H1 (cell line): ENCODE measurements around the gene SEPTIN2. TPM values are rescaled to one million over a fixed set of nuclear protein-coding genes. Genes with fewer than 3 reads are reported as not detected.

Experiments used
- CTCF ChIA-PET: fragments of 300-600 bp; sonication (Branson Sonifier 250); formaldehyde crosslinking; loops from one replicate; lab custom pipeline; 2021; ENCODE audit not compliant: partially characterized antibody; lab: Charles Lee
- POLR2A ChIA-PET: fragments of 300-600 bp; sonication (Branson Sonifier 250); formaldehyde crosslinking; loops from one replicate; lab custom pipeline; 2021; ENCODE audit warnings: inconsistent platforms; ENCODE audit not compliant: partially characterized antibody; lab: Charles Lee
- DNase-seq, 2 experiments: peaks; one replicate each; pipeline versions ENCODE4 v3.0.0 to v3.0.0-alpha.2; 2010 to 2022; ENCODE audit warnings: low spot score in 2 of 2, low read depth in 1 of 2, mixed read lengths in 1 of 2
- FAIRE-seq: peaks from 2 replicates; lab custom pipeline; 2011; peaks lifted over from hg19 to GRCh38; lab: Jason Lieb, UNC
- H2AFZ ChIP-seq: 2 replicates; pipeline ENCODE4 v1.8.1; 2012; ENCODE audit warnings: low read length, inconsistent platforms
- H2AK5ac ChIP-seq: 2 replicates; pipeline ENCODE4 v1.6.1; 2013; ENCODE audit warnings: low read depth, low read length
- H2BK120ac ChIP-seq: replicated peaks from 2 replicates; pipeline ENCODE3; 2013; ENCODE audit warnings: low read depth, low read length, inconsistent platforms
- H2BK12ac ChIP-seq: 2 replicates; pipeline ENCODE4 v1.6.1; 2013; ENCODE audit warnings: low read depth, low read length
- H2BK15ac ChIP-seq: 2 replicates; pipeline ENCODE4 v1.6.1; 2013; ENCODE audit warnings: low read length
- H2BK20ac ChIP-seq: 2 replicates; pipeline ENCODE4 v1.6.1; 2013; ENCODE audit warnings: low read length
- H2BK5ac ChIP-seq: 2 replicates; pipeline ENCODE4 v1.6.1; 2013; ENCODE audit warnings: low read depth, low read length
- H3K14ac ChIP-seq: 2 replicates; pipeline ENCODE4 v1.6.1; 2013; ENCODE audit warnings: inconsistent platforms; ENCODE audit not compliant: insufficient read length
- H3K18ac ChIP-seq: 2 replicates; pipeline ENCODE4 v1.6.1; 2013; ENCODE audit warnings: low read length; ENCODE audit errors: extremely low read depth
- H3K23ac ChIP-seq: 2 replicates; pipeline ENCODE4 v1.6.1; 2013; ENCODE audit warnings: inconsistent platforms; ENCODE audit not compliant: insufficient read length
- H3K23me2 ChIP-seq: 2 replicates; pipeline ENCODE4 v1.6.1; 2013; ENCODE audit warnings: low read depth, low read length
- H3K27ac ChIP-seq: 2 replicates; pipeline ENCODE4 v1.6.1; 2011; ENCODE audit warnings: low read depth, low read length, inconsistent platforms
- H3K27me3 ChIP-seq, 4 experiments: replicated peaks in 1 of 4; 1 replicate in 1 of 4; 2 replicates in 3 of 4; pipeline versions ENCODE4 v1.6.1 to v1.8.1; 2011 to 2013; ENCODE audit warnings: low read length in 3 of 4, mild to moderate bottlenecking in 3 of 4, inconsistent platforms in 2 of 4, mixed read lengths in 2 of 4, moderate library complexity in 1 of 4; ENCODE audit not compliant: control insufficient read depth in 3 of 4, insufficient read depth in 3 of 4; ENCODE audit errors: extremely low read depth in 1 of 4
- H3K36me3 ChIP-seq, 4 experiments: 2 replicates each; pipeline versions ENCODE4 v1.6.1 to v1.8.1; 2011 to 2013; ENCODE audit warnings: mild to moderate bottlenecking in 4 of 4, low read length in 3 of 4, moderate library complexity in 2 of 4, control low read depth in 1 of 4, inconsistent platforms in 1 of 4; ENCODE audit not compliant: insufficient read depth in 4 of 4, control insufficient read depth in 2 of 4
- H3K4ac ChIP-seq: replicated peaks from 2 replicates; pipeline ENCODE3; 2013; ENCODE audit warnings: low read length, low read depth, mixed read lengths, inconsistent platforms; ENCODE audit not compliant: insufficient read length
- H3K4me1 ChIP-seq, 4 experiments: replicated peaks in 1 of 4; 1 replicate in 1 of 4; 2 replicates in 3 of 4; pipeline versions ENCODE4 v1.6.1 to v1.8.1; 2011 to 2013; ENCODE audit warnings: low read length in 3 of 4, inconsistent platforms in 2 of 4, mixed read lengths in 1 of 4; ENCODE audit not compliant: insufficient read depth in 4 of 4, control insufficient read depth in 3 of 4
- H3K4me2 ChIP-seq, 2 experiments: 2 replicates each; pipeline versions ENCODE4 v1.6.1 to v1.8.1; 2011 to 2013; ENCODE audit warnings: low read depth in 2 of 2, low read length in 2 of 2, control low read depth in 1 of 2, inconsistent platforms in 1 of 2, mild to moderate bottlenecking in 1 of 2; ENCODE audit not compliant: insufficient read depth in 1 of 2
- H3K4me3 ChIP-seq, 4 experiments: fragments of 200-600, 300-600 bp in 1 of 4; sonication (generic), shearing (Covaris generic), sonication (Bioruptor Twin) in 1 of 4; 2 replicates each; pipeline versions ENCODE4 v1.5.1 to v1.8.1; 2011 to 2016; ENCODE audit warnings: low read length in 4 of 4, low read depth in 3 of 4, control low read depth in 2 of 4, inconsistent platforms in 2 of 4, mild to moderate bottlenecking in 2 of 4, mixed read lengths in 1 of 4, moderate library complexity in 1 of 4; ENCODE audit not compliant: insufficient read depth in 2 of 4; ENCODE audit errors: extremely low read depth in 1 of 4
- H3K56ac ChIP-seq: replicated peaks from 2 replicates; pipeline ENCODE3; 2013; ENCODE audit warnings: low read depth, mild to moderate bottlenecking, mixed read lengths, low read length, inconsistent platforms; ENCODE audit not compliant: insufficient read length
- H3K79me1 ChIP-seq: 2 replicates; pipeline ENCODE4 v1.6.1; 2013; ENCODE audit warnings: low read depth, low read length, control low read depth
- H3K79me2 ChIP-seq, 2 experiments: 2 replicates each; pipeline versions ENCODE4 v1.6.1 to v1.8.1; 2012 to 2013; ENCODE audit warnings: low read length in 2 of 2, mild to moderate bottlenecking in 2 of 2, inconsistent platforms in 1 of 2; ENCODE audit not compliant: insufficient read depth in 2 of 2, control insufficient read depth in 1 of 2
- H3K9ac ChIP-seq, 4 experiments: replicated peaks in 1 of 4; 1 replicate in 1 of 4; 2 replicates in 3 of 4; pipeline versions ENCODE4 v1.6.1 to v1.8.1; 2011 to 2013; ENCODE audit warnings: low read depth in 3 of 4, low read length in 3 of 4, control low read depth in 2 of 4, mild to moderate bottlenecking in 2 of 4, moderate library complexity in 2 of 4, inconsistent platforms in 1 of 4; ENCODE audit errors: extremely low read depth in 1 of 4
- H3K9me3 ChIP-seq, 2 experiments: 2 replicates each; pipeline versions ENCODE4 v1.6.1 to v1.8.1; 2012 to 2013; ENCODE audit warnings: mild to moderate bottlenecking in 2 of 2, moderate library complexity in 2 of 2, control low read depth in 1 of 2, inconsistent platforms in 1 of 2, low read depth in 1 of 2, low read length in 1 of 2, mixed read lengths in 1 of 2; ENCODE audit not compliant: insufficient read depth in 2 of 2
- H4K20me1 ChIP-seq, 2 experiments: replicated peaks in 1 of 2; 2 replicates each; pipeline versions ENCODE3 to v1.8.1; 2011 to 2013; ENCODE audit warnings: inconsistent platforms in 2 of 2, low read length in 2 of 2, mild to moderate bottlenecking in 1 of 2; ENCODE audit not compliant: insufficient read depth in 2 of 2, control insufficient read depth in 1 of 2
- H4K5ac ChIP-seq: 2 replicates; pipeline ENCODE4 v1.6.1; 2013; ENCODE audit warnings: low read length, low read depth, mixed read lengths, inconsistent platforms; ENCODE audit not compliant: insufficient read length
- H4K8ac ChIP-seq: 2 replicates; pipeline ENCODE4 v1.8.0; 2013; ENCODE audit warnings: mild to moderate bottlenecking, moderate library complexity, low read length, inconsistent platforms; ENCODE audit not compliant: insufficient read depth; ENCODE audit errors: extremely low read depth
- H4K91ac ChIP-seq: replicated peaks from 2 replicates; pipeline ENCODE3; 2013; ENCODE audit warnings: low read length, mixed read lengths, inconsistent platforms; ENCODE audit not compliant: insufficient read length
- CBX8 ChIP-seq: fragments of 300-800, 300-1000 bp; sonication (generic); IDR thresholded peaks from 2 replicates; pipeline ENCODE4 v1.7.1; 2016; ENCODE audit warnings: low read depth, low read length, borderline replicate concordance
- FOSL1 ChIP-seq: IDR thresholded peaks from 2 replicates; pipeline ENCODE4 v1.6.1; 2011; ENCODE audit warnings: mild to moderate bottlenecking, low read depth, low read length, moderate library complexity; ENCODE audit not compliant: insufficient read depth
- HDAC2 ChIP-seq, 2 experiments: fragments of 300-600 bp in 1 of 2; sonication (generic) in 1 of 2; IDR thresholded peaks; 2 replicates each; pipeline ENCODE4 v1.6.1; 2011 to 2012; ENCODE audit warnings: low read depth in 2 of 2, low read length in 2 of 2, mild to moderate bottlenecking in 2 of 2, moderate library complexity in 2 of 2, borderline replicate concordance in 1 of 2, inconsistent platforms in 1 of 2
- MAFK ChIP-seq: IDR thresholded peaks from 2 replicates; pipeline ENCODE4 v1.6.1; 2012; ENCODE audit warnings: low read depth, mild to moderate bottlenecking, improper control_type of control experiment, low read length
- POLR2AphosphoS5 ChIP-seq: IDR thresholded peaks from 2 replicates; pipeline ENCODE4 v1.6.1; 2011; ENCODE audit warnings: low read depth, low read length
- TAF7 ChIP-seq: optimal IDR thresholded peaks from 2 replicates; pipeline ENCODE3; 2011; ENCODE audit warnings: low read depth, mild to moderate bottlenecking, inconsistent platforms, low read length, moderate library complexity, borderline replicate concordance
- WGBS, 2 experiments: shearing (Covaris generic) in 1 of 2; methylation state at CpG; one replicate each; pipeline versions ENCODE4 v1.1.6 to v1.1.7; 2013 to 2015; ENCODE audit warnings: low lambda C conversion rate in 2 of 2, mixed read lengths in 2 of 2, inconsistent platforms in 1 of 2, low coverage in 1 of 2, missing lambda C conversion rate in 1 of 2; ENCODE audit not compliant: insufficient replicate concordance in 2 of 2, insufficient coverage in 1 of 2, insufficient read length in 1 of 2; ENCODE audit errors: extremely low coverage in 1 of 2, missing lambda C conversion rate in 1 of 2; 5-methylcytosine and 5-hydroxymethylcytosine counted together
- polyA plus RNA-seq, 7 experiments: library from polyadenylated mRNA; depleted of rRNA in 3 of 7; stranded (reverse) in 5 of 7; unstranded in 2 of 7; fragments of >200 nt in 5 of 7; fragments of 200-250 nt in 2 of 7; gene quantifications; 1 replicate in 5 of 7; 2 replicates in 1 of 7; 4 replicates in 1 of 7; pipeline versions ENCODE4 v1.2.1 to v1.2.3, GENCODE V29; 2011 to 2013; ENCODE audit warnings: missing spikeins in 2 of 7, mixed read lengths in 2 of 7
- total RNA-seq: library from RNA; stranded (reverse); fragmentation: NEBNext Ultra II Directional; extraction: Animal tissue kit (Norgen Biotek cat#: 25700); gene quantifications from 2 replicates; pipeline ENCODE4 v1.2.1, GENCODE V29; 2021

Gene SEPTIN2
- total and polyA plus RNA-seq, 2 of the 8 experiments (the other 6 are each of a cell fraction or from before 2014, with no cell fraction given), result 392 to 650 TPM

DNA sequence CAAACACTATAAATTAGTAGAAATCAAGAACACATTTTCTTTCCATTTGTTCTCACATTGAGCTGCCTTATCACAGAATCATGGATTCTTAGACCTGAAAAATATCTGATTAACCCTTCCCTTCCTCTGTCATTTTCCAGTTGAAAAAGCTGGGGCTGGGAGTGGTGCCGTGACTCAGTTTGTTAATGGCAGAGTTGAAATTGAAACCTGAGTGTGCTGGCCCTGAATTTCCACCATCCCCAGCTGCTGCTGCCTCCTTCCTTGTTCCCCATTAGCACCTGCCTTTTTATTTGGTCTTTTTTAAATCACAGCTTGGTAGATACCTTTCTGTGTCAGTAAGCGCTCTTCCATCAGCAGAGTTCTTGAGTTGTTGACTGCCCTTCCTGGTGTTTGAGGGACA lies 51.0 kb downstream of the SEPTIN2 start:
- ChIA-PET CTCF (interaction anchor here (1.0 to 3.8 kb wide), 3 partner anchors 18 to 223 kb away, joined by 3 to 13 read pairs (median 3); no protein-coding TSS in a partner anchor), POLR2A (interaction anchor here (0.6 kb wide), 1 partner anchor 204 kb away, joined by 3 read pairs; no protein-coding TSS in a partner anchor)
- no peak for FAIRE-seq
- Histone ChIP-seq H3K14ac (no peak overlapping the region), H4K8ac (no peak overlapping the region), H4K91ac (no peak overlapping the region), H3K4me3 (no peak overlapping the region), H2BK5ac (peak overlapping the region; percentile 9; the same call in 1 of the 2 replicates), H2AFZ (no peak overlapping the region), H2BK15ac (no peak overlapping the region), H3K18ac (no peak overlapping the region), H3K4ac (no peak overlapping the region), H2BK20ac (no peak overlapping the region), H3K79me1 (peaks cover 13% of the 10 kb centered on the region), H2BK120ac (no peak overlapping the region), H2AK5ac (no peak overlapping the region), H3K9me3 (no peaks in the 10 kb centered on the region), H3K27ac (peak overlapping the region; percentile 27; the same call in 1 of the 2 replicates), H3K23me2 (no peaks in the 10 kb centered on the region), H3K23ac (no peak overlapping the region), H3K56ac (no peak overlapping the region), H3K4me2 (peak overlapping the region; percentile 17 to 29; a peak in 3 of 4 replicates), H3K36me3 (no peaks in the 10 kb centered on the region; a peak in 1 of 8 replicates), H3K79me2 (peaks cover 0 to 51% of the 10 kb centered on the region in 2 experiments; a peak in 2 of 4 replicates), H4K20me1 (peaks cover 6 to 8% of the 10 kb centered on the region in 2 experiments), H3K27me3 (no peaks in the 10 kb centered on the region), H2BK12ac (no peak overlapping the region; the same call in 1 of the 2 replicates), H4K5ac (no peak overlapping the region), H3K9ac (no peak overlapping the region), H3K4me1 (peaks cover 2 to 9% (median 9%) of the 10 kb centered on the region in 4 experiments)
- TF ChIP-seq FOSL1 (no peak), MAFK (no peak), TAF7 (no peak), POLR2AphosphoS5 (no peak), CBX8 (no peak), HDAC2 (IDR thresholded peaks at IDR 0.05; ENCODE audit: borderline replicate concordance in 1 of 2, low read depth in 2 of 2, low read length in 2 of 2) (no peak)
- no peak for DNase-seq
- 91% methylated on average over 2 of the region's 2 CpGs; no CpG with 5 or more reads in 1 of the 2 experiments for WGBS, 2 experiments
